ENCODE results near the gene PPFIBP2.

GRCh38 chr11:7515447-7515886, 1.7 kb downstream of the PPFIBP2 start:
- TF ChIP-seq CTCF (IDR thresholded peaks at IDR 0.05) (no peak), POLR2A (IDR thresholded peaks at IDR 0.05) (no peak), POLR2AphosphoS5 (IDR thresholded peaks at IDR 0.05) (no peak), EP300 (IDR thresholded peaks at IDR 0.05) (no peak)

All from stomach (tissue), 4 donors.